Activated CD4-positive, alpha-beta T cell treated with anti-CD3 and anti-CD28 coated beads, Interleukin-2, Interleukin-4, amounts not matched to agents 100 ng/mL and 50 ng/mL, durations not matched to agents 16 hours and 8 hours (primary cell): ENCODE results near the gene KRTAP5-8.
"Not testable (repeated sequence)": the region's sequence is repeated elsewhere in the genome, so short reads cannot be mapped to it uniquely, and the experiment has no call there.

Source experiments
- DNase-seq: peaks from one replicate; pipeline ENCODE4 v3.0.0-alpha.2; 2020; ENCODE audit warnings: low spot score

Gene KRTAP5-8

DNA sequence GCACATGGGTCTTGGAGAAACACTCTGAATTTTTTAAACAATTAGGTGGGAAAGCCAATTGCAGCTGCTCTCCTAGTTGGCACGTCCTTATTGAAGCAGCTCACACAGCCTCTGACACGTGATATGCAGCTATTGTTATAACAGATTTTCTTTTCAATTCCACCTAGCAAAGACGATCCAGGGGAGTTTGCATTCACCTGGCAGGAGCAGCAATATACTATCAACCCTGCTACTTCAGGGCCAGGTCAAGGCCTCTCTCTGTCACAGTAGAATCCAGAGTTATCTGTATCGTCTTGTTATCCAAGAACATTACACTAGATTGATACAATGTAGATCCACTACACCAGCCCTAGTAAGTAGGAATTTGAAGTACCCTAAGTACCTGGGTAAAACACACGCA is 36.6 kb downstream of the KRTAP5-8 start:
- DNase-seq = no peak

DNA sequence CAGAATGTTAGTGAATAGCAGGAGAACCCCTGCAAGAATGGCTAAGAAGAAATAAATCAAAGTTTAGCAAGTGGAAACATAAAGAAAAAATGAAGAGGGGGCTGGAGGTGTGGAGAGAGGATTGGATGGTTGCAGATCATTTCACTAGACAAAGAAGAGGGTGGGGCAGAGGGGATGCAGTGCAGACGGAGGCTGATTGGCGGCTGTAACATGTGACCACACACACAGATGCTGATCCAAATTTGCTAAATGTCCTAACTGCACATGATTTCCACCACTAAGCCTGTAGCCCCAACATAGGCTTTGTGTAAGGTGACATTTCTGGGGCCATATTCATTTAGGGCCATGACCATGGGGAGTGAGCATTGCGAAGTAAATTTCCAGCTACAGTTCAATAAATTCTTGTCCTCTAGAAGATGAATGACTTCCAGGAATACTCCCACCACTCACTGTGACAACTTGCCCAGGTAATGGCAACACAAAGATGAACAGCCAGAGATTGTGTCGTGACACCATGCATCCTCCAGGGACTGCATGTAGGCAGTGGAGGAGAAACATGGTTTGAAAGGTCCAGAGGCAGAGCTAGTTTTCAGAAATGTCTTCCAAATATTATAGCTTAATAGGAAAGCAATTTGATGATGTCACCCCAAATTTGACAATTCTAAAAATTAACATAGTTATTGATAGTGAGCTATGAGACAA is 38.0 kb downstream of the KRTAP5-8 start:
- DNase-seq = no peak

DNA sequence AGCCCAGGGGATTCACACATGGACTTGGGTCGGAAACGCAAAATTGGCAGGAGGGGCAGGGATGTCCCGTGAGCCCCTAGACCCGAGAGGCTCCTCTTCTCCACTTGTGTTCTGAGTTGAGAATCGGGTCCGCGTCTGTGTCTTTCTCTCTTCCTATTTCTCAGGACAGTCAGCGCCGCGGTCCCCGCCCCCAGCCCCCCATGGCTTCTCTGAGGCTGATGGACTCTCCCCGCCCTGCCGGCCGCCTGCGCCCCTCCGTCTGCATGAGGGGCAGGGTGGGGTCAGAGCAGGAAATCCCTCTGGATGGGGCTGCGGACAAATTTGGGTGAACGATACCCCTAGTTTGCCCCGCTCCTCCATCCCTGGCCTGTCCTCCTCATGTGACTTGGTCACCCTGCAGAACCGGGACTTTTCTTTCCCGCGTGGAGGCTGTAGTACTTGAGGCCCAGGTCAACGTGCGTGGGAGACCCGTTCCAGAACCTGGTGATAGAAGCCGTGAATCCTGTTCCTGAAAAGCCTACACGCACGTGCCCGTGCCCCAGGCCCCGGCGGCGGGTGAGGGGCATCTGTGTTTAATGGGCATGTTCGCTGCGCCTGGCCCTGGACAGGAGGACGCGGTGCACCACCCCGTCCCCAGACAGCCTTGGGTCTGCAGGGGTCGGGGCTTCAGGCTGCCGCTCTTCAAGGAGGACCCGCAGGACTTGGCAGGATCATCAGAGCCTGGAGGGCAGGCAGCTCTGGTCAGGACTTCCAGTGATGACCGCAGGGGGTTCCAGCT is 39.1 kb downstream of the KRTAP5-8 start:
- DNase-seq = not testable (repeated sequence)

- no peak for DNase-seq
These were observed 39.7 kb downstream of the KRTAP5-8 start for GRCh38 chr11:71577469-71578004.

DNA sequence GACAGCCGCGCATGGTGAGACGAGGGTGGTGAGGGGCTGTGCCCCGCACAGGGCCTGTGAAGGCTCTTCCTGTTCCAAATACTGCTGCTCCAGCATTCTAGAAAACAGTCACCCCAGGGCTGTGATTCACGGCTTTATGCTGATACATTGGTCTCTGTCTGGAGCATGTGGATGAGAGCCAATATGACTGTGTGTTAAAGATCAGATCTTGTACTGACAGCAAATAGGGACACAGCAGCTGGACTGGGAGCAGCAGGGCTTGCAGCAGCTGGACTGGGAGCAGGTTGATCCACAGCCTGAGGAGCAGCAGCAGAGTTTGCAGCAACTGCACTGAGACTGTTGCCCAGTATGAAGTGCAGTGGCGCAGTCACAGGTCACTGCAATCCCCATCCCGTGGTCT is 41.7 kb downstream of the KRTAP5-8 start:
- not testable (repeated sequence) for DNase-seq

GRCh38 chr11:71580057-71581003 is 42.5 kb downstream of the KRTAP5-8 start:
- DNase-seq = peak; percentile 31

- no peak for DNase-seq
These were observed 44.0 kb downstream of the KRTAP5-8 start for GRCh38 chr11:71581826-71582225.

GRCh38 chr11:71582309-71582895 is 44.6 kb downstream of the KRTAP5-8 start, which contains the start of gene KRTAP5-11:
TSS of gene KRTAP5-11 (minus strand) at chr11:71582875. CDS start at chr11:71582837, 38 bp downstream.
- DNase-seq = no peak

DNA sequence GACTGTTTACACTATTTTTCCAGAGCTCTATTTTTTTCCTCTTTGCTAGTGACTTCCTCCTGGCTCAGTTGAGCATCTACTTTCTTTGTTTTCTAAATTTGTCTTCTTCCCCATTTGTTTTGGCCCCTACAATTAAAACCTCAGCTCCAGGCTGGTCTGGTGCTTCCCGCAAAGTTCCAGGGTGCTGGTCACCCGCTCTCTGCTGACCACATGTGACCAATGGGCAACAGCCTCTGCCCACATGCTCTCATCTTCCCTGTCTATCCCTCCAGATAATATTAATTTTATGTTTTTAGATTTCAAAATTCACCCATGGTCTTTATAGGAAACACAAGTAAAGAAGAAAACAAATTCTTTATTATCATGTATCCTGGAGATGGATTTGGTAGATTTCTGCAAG is 45.1 kb downstream of the KRTAP5-8 start:
- not testable (repeated sequence) for DNase-seq

- not testable (repeated sequence) for DNase-seq
These were observed 47.8 kb downstream of the KRTAP5-8 start for GRCh38 chr11:71585673-71586072.

GRCh38 chr11:71588314-71588713 is 50.5 kb downstream of the KRTAP5-8 start:
- DNase-seq = not testable (repeated sequence)
